ENCODE results near the gene ZNF280A. TPM values are rescaled to one million over a fixed set of nuclear protein-coding genes. Genes with fewer than 3 reads are reported as not detected.
"Not testable (repeated sequence)": the region's sequence is repeated elsewhere in the genome, so short reads cannot be mapped to it uniquely, and the experiment has no call there.

Gene ZNF280A
- polyA plus RNA-seq, 1 donor = not detected

- no peaks in the 10 kb centered on the region for H3K4me1 ChIP-seq (ENCODE audit: control insufficient read depth, insufficient read depth, low read length)
- no peaks in the 10 kb centered on the region for H3K9me3 ChIP-seq (ENCODE audit: control insufficient read depth, low read depth, low read length)
- DNase-seq = no peak
- H3K36me3 ChIP-seq (ENCODE audit: control insufficient read depth, insufficient read depth, low read length) = peaks cover 7% of the 10 kb centered on the region
- H3K27ac ChIP-seq (ENCODE audit: low read length) = no peak overlapping the region
- H3K27me3 ChIP-seq (ENCODE audit: control insufficient read depth, insufficient read depth, low read length) = no peaks in the 10 kb centered on the region
- 100% methylated on average over 1 of the region's 6 CpGs for WGBS (ENCODE audit: insufficient coverage, low lambda C conversion rate)
- no peak overlapping the region for H3K4me3 ChIP-seq (ENCODE audit: low read length)
These were observed 33.0 kb downstream of the ZNF280A start for GRCh38 chr22:22487059-22487458.

DNA sequence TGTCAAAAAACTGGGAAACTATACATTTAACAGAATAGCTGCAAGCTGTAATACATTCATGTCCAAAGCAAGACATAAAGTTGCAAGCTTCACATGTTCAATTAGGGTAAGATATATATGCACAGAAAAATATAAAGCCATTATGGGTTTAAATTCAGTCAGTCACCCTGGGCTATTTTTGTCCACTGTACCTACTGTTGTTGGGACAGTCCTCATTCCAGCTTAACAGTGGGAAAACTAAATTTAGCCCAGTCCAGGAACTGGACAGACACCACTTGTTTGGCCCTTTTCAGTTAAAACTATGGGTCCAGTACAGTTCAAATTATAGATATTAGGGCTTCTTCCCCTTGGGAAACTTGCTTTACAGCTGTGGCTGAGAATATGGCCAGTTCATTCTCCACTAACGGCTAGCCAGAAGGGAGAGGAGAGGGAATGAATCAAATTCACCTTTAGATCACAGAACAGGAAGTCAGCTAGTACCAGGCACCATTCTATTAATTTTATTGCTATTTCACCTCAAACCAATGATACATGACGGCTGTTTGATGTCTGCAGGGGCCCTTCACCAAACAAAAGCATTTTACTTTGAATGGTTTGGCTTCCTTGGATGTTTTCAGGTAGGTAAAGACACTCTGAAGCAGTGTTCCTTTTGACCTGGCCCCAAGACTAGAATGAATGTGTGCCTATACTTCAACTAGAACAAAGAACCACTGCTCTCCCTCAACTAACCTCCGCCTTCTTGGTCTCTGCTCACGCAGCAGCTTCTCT, 33.8 kb downstream of the ZNF280A start:
- Histone ChIP-seq H3K36me3 (ENCODE audit: control insufficient read depth, insufficient read depth, low read length) (peaks cover 7% of the 10 kb centered on the region), H3K27me3 (ENCODE audit: control insufficient read depth, insufficient read depth, low read length) (no peaks in the 10 kb centered on the region), H3K9me3 (ENCODE audit: control insufficient read depth, low read depth, low read length) (no peaks in the 10 kb centered on the region), H3K27ac (ENCODE audit: low read length) (no peak overlapping the region), H3K4me1 (ENCODE audit: control insufficient read depth, insufficient read depth, low read length) (no peaks in the 10 kb centered on the region), H3K4me3 (ENCODE audit: low read length) (no peak overlapping the region)
- WGBS (ENCODE audit: insufficient coverage, low lambda C conversion rate) = no CpG with 5 or more reads among the region's 4 CpGs
- DNase-seq = no peak

- Histone ChIP-seq H3K9me3 (ENCODE audit: control insufficient read depth, low read depth, low read length) (no peaks in the 10 kb centered on the region), H3K36me3 (ENCODE audit: control insufficient read depth, insufficient read depth, low read length) (peaks cover 7% of the 10 kb centered on the region), H3K27me3 (ENCODE audit: control insufficient read depth, insufficient read depth, low read length) (no peaks in the 10 kb centered on the region), H3K4me3 (ENCODE audit: low read length) (no peak overlapping the region), H3K27ac (ENCODE audit: low read length) (no peak overlapping the region), H3K4me1 (ENCODE audit: control insufficient read depth, insufficient read depth, low read length) (peaks cover 1% of the 10 kb centered on the region)
- 100% methylated on average over 1 of the region's 3 CpGs for WGBS (ENCODE audit: insufficient coverage, low lambda C conversion rate)
- no peak for DNase-seq
These were observed 34.5 kb downstream of the ZNF280A start for GRCh38 chr22:22485524-22485923.

DNA sequence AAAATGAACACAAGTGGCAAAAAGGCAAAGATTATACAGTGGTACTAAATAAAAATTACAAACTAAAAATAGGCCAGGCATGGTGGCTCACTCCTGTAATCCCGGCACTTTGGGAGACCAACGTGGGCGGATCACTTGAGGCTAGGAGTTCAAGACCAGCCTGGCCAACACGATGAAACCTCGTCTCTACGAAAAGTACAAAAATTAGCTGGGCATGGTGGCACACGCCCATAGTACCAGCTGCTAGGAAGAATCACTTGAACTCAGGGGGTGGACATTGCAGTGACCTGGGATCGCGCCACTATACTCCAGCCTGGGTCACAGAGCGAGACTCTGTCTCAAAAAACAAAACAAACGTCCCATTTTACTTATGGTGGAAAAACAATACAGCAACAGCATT, 36.0 kb downstream of the ZNF280A start:
- Histone ChIP-seq H3K9me3 (ENCODE audit: control insufficient read depth, low read depth, low read length) (no peaks in the 10 kb centered on the region), H3K27me3 (ENCODE audit: control insufficient read depth, insufficient read depth, low read length) (no peaks in the 10 kb centered on the region), H3K4me1 (ENCODE audit: control insufficient read depth, insufficient read depth, low read length) (peaks cover 7% of the 10 kb centered on the region), H3K4me3 (ENCODE audit: low read length) (no peak overlapping the region), H3K36me3 (ENCODE audit: control insufficient read depth, insufficient read depth, low read length) (peaks cover 5% of the 10 kb centered on the region), H3K27ac (ENCODE audit: low read length) (no peak overlapping the region)
- no CpG with 5 or more reads among the region's 11 CpGs for WGBS (ENCODE audit: insufficient coverage, low lambda C conversion rate)
- DNase-seq = no peak

GRCh38 chr22:22480940-22481339, 39.1 kb downstream of the ZNF280A start:
- DNase-seq = peak in 1 of 2 donors; percentile 20
- peaks cover 7% of the 10 kb centered on the region for H3K4me1 ChIP-seq (ENCODE audit: control insufficient read depth, insufficient read depth, low read length)
- H3K27me3 ChIP-seq (ENCODE audit: control insufficient read depth, insufficient read depth, low read length) = no peaks in the 10 kb centered on the region
- no peaks in the 10 kb centered on the region for H3K36me3 ChIP-seq (ENCODE audit: control insufficient read depth, insufficient read depth, low read length)
- no peaks in the 10 kb centered on the region for H3K9me3 ChIP-seq (ENCODE audit: control insufficient read depth, low read depth, low read length)
- WGBS (ENCODE audit: insufficient coverage, low lambda C conversion rate) = no CpG with 5 or more reads among the region's 2 CpGs
- H3K27ac ChIP-seq (ENCODE audit: low read length) = no peak overlapping the region
- no peak overlapping the region for H3K4me3 ChIP-seq (ENCODE audit: low read length)

DNA sequence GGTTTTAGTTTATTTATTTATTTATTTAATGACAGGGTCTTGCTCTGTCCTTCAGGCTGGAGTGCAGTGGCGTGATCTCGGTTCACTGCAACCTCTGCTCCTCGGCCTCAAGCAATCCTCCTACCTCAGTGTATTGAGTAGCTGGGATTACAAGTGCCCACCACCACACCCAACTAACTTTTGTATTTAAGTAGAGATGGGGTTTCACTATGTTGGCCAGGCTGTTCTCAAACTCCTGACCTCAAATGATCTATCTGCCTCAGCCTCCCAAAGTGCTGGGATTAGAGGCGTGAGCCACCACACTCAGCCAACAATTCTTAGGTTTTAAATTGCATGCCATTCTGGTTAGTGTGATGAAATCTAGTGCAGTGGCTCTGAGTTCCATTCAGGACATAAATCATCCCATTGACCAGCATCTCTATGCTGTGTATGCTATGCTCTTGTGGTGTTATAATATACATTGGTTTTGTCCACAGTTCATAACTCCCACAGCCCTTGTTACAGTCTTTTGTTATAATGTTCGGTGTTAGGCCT, 40.0 kb downstream of the ZNF280A start:
- no peaks in the 10 kb centered on the region for H3K27me3 ChIP-seq (ENCODE audit: control insufficient read depth, insufficient read depth, low read length)
- DNase-seq = no peak
- no peaks in the 10 kb centered on the region for H3K9me3 ChIP-seq (ENCODE audit: control insufficient read depth, low read depth, low read length)
- H3K27ac ChIP-seq (ENCODE audit: low read length) = no peak overlapping the region
- WGBS (ENCODE audit: insufficient coverage, low lambda C conversion rate) = no CpG with 5 or more reads among the region's 5 CpGs
- peaks cover 7% of the 10 kb centered on the region for H3K4me1 ChIP-seq (ENCODE audit: control insufficient read depth, insufficient read depth, low read length)
- no peak overlapping the region for H3K4me3 ChIP-seq (ENCODE audit: low read length)
- no peaks in the 10 kb centered on the region for H3K36me3 ChIP-seq (ENCODE audit: control insufficient read depth, insufficient read depth, low read length)

- no peaks in the 10 kb centered on the region for H3K36me3 ChIP-seq (ENCODE audit: control insufficient read depth, insufficient read depth, low read length)
- peak overlapping the region; percentile 51 for H3K27ac ChIP-seq (ENCODE audit: low read length)
- H3K4me1 ChIP-seq (ENCODE audit: control insufficient read depth, insufficient read depth, low read length) = peaks cover 13% of the 10 kb centered on the region
- WGBS (ENCODE audit: insufficient coverage, low lambda C conversion rate) = 31% methylated on average over 2 of the region's 2 CpGs
- DNase-seq = peak in 1 of 2 donors; percentile 5
- H3K9me3 ChIP-seq (ENCODE audit: control insufficient read depth, low read depth, low read length) = no peaks in the 10 kb centered on the region
- H3K27me3 ChIP-seq (ENCODE audit: control insufficient read depth, insufficient read depth, low read length) = no peaks in the 10 kb centered on the region
- H3K4me3 ChIP-seq (ENCODE audit: low read length) = no peak overlapping the region
These were observed 41.0 kb downstream of the ZNF280A start for GRCh38 chr22:22479116-22479515.

GRCh38 chr22:22478470-22478869, 41.6 kb downstream of the ZNF280A start:
- Histone ChIP-seq H3K27me3 (ENCODE audit: control insufficient read depth, insufficient read depth, low read length) (no peaks in the 10 kb centered on the region), H3K27ac (ENCODE audit: low read length) (peak overlapping the region; percentile 51), H3K4me1 (ENCODE audit: control insufficient read depth, insufficient read depth, low read length) (peaks cover 13% of the 10 kb centered on the region), H3K4me3 (ENCODE audit: low read length) (no peak overlapping the region), H3K36me3 (ENCODE audit: control insufficient read depth, insufficient read depth, low read length) (no peaks in the 10 kb centered on the region), H3K9me3 (ENCODE audit: control insufficient read depth, low read depth, low read length) (no peaks in the 10 kb centered on the region)
- DNase-seq = peak; percentile 25 to 55

DNA sequence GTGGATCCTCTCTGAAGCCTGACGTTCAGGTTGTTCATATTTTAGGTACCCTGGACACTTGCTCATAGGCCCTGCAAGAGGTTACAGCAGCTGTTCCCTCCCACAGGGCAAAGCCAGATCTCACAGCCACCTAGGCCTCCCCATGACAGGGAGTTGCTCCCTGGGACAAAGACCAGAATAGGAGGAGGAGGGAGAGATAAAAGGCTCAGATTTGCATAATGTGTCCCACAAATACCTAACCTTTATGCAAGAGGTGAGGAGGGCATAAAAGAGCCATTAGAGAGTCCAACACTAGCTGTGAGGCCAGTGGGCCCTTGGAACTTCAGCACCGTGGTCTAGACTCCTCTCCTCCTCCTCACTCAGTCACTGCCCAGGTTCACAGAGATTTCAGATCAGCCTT, 45.3 kb downstream of the ZNF280A start:
- DNase-seq = peak; percentile 37 to 64

DNA sequence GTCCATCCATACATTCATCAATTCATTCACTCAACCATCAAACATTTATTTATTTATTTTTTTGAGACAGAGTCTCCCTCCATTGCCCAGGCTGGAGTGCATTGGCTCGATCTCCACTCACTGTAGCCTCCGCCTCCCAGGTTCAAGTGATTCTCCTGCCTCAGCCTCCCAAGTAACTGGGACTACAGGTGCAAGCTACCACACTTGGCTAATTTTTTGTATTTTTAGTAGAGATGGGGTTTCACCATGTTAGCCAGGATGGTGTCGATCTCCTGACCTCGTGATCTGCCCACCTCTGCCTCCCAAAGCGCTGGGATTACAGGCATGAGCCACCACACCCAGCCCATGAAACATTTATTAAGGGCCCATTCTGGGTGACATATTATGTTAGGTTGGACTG, 49.0 kb downstream of the ZNF280A start:
- 100% methylated on average over 1 of the region's 5 CpGs for WGBS (ENCODE audit: insufficient coverage, low lambda C conversion rate)
- DNase-seq; H3K4me3 ChIP-seq (ENCODE audit: low read length); H3K27me3 ChIP-seq (ENCODE audit: control insufficient read depth, insufficient read depth, low read length); H3K9me3 ChIP-seq (ENCODE audit: control insufficient read depth, low read depth, low read length); H3K4me1 ChIP-seq (ENCODE audit: control insufficient read depth, insufficient read depth, low read length); H3K36me3 ChIP-seq (ENCODE audit: control insufficient read depth, insufficient read depth, low read length); H3K27ac ChIP-seq (ENCODE audit: low read length): not testable (repeated sequence)

More for the DNA sequence above, 45.3 kb downstream of the ZNF280A start:
- Histone ChIP-seq H3K4me1 (ENCODE audit: control insufficient read depth, insufficient read depth, low read length) (peaks cover 6% of the 10 kb centered on the region), H3K27ac (ENCODE audit: low read length) (no peak overlapping the region), H3K9me3 (ENCODE audit: control insufficient read depth, low read depth, low read length) (peaks cover under 1% of the 10 kb centered on the region), H3K27me3 (ENCODE audit: control insufficient read depth, insufficient read depth, low read length) (no peaks in the 10 kb centered on the region), H3K36me3 (ENCODE audit: control insufficient read depth, insufficient read depth, low read length) (no peaks in the 10 kb centered on the region), H3K4me3 (ENCODE audit: low read length) (no peak overlapping the region)
- no CpG with 5 or more reads among the region's 2 CpGs for WGBS (ENCODE audit: insufficient coverage, low lambda C conversion rate)

GRCh38 chr22:22469527-22469926, 50.5 kb downstream of the ZNF280A start:
- H3K4me3 ChIP-seq (ENCODE audit: low read length) = no peak overlapping the region
- peaks cover 3% of the 10 kb centered on the region for H3K4me1 ChIP-seq (ENCODE audit: control insufficient read depth, insufficient read depth, low read length)
- H3K27me3 ChIP-seq (ENCODE audit: control insufficient read depth, insufficient read depth, low read length) = no peaks in the 10 kb centered on the region
- DNase-seq = no peak
- WGBS (ENCODE audit: insufficient coverage, low lambda C conversion rate) = 100% methylated on average over 1 of the region's 2 CpGs
- no peaks in the 10 kb centered on the region for H3K36me3 ChIP-seq (ENCODE audit: control insufficient read depth, insufficient read depth, low read length)
- peaks cover 6% of the 10 kb centered on the region for H3K9me3 ChIP-seq (ENCODE audit: control insufficient read depth, low read depth, low read length)
- H3K27ac ChIP-seq (ENCODE audit: low read length) = no peak overlapping the region
